Kidney glomerular epithelial cell (primary cell): Measurements from ENCODE around the gene CALD1.

Experiments used
- DNase-seq: peaks from one replicate; lab custom pipeline; 2025; lab: John Stamatoyannopoulos, UW

The CALD1 gene

DNA sequence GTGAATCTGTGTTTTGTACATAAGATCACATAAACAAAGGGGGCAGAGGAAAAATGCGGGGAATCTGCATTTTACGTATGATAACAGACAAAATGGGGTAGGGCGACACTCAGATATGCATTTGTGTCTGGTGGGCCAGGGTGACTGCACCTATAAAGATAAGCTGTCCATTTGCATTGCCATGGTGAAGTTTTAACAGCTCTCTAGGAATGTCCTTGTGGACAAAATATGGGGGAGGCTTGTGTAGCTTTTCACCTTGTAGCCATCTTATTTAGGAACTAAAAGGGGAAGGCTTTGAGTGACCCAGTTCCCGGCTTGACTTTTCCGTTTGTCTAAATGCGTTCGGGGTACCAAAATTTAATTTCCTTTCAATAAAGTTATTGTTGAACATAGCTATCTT lies 114.5 kb downstream of the CALD1 start:
- DNase-seq = no peak

DNA sequence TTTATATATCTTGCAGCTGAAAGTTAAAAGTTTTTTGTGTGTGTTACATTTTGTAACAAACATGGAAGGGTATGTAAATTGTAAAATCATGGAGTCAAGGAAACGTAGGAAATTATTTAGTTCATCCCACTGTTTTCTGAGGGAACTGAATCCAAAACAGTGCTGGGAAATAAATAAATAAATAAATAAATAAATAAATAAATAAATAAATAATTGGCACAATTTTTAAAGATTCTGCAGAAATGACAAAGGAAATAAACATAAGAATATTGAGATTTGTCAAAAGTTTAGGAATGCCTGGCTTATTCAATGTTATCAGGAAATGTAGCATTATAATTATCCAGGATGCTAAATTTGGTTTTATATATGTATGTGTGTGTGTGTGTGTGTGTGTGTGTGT lies 115.5 kb downstream of the CALD1 start:
- no peak for DNase-seq

DNA sequence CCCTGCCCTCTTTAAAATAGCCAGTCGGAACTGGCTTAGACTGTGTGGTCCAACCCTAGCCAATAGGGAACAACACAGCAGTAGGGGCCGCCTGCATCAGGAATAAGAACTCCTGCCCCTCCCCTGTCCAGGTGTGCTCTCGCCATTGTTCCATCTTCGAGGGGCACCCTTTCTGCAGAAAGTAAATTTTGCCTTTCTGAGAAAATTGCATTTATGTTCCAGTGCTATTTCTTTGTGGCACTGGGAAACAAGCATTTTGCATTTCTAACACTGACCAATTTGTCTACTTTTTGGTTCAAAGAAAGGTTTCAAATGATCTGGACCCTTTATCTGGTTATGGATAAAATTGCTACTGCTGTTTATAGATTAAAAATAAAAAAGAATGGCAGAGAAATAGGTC lies 116.6 kb downstream of the CALD1 start:
- no peak for DNase-seq

DNA sequence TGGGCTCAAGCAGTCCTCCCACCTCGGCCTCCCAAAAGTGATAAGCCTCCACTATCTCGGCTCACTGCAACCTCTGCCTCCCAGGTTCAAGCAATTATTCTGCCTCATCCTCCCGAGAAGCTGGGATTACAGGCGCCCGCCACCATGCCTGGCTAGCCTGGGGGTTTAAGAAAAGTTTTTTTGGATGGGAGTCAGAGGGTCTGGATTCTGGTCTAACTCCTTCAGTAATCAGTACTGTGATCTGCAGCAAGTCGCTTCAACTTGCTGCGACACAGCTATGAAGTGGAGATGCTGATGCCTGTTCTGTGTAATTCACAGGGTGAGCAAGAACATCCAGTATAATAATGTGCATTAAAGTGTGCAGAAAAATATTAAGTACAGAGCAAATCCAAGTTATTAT lies 118.5 kb downstream of the CALD1 start:
- DNase-seq = no peak

DNA sequence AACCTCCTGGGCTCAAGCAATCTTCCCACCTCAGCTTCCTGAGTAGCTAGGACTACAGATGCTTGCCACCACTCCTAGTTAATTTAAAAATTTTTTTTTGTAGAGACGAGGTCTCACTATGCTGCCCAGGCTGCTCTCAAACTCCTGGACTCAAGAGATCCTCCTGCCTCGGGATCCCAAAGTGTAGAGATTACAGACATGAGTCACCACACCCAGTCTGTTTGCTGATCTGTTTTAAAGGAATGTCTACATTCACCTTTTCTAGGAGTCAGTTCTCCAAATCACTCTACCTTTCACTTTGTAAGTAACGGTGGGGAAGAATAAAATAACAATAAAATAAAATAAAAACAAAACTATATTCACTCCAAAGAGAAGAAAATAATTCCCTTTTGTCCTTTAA lies 120.3 kb downstream of the CALD1 start:
- peak; percentile 57 for DNase-seq

DNA sequence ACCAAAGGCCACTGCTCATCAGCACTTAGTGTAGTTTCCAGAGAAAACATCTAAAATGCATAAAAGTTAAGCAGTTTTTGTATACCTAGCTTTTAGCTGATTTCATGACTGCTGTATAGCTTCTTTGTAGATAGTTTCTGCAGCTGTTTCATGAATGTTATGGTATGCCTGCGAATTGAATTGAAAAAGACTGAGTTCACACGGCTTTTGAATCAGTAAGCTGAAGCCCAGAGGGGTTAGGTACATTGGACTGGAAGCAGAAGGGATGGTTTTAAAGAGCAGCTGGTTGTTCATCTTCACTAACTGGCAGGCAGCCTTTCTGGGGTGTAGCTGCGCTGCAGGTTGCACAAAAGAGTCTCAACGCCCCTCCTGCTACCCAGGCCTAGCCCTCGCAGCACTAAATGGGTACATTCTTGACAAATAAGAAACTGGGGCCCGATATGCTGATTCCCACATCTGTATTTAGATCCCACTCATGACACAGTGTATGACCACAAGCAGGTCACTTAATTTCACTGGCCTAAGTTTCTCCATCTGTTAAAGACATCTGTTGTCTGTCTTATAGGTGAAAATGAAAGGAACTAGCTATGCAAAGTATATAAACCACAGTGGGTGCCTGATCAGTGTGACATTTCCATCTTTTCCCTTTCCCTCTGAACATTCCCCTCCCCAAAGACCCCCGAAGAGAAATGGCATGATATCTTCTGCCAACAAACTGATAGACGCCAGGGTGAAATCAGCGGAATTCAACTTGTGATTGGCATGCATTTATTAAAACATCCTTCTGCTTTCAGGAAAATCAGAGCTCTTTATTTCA lies 120.9 kb downstream of the CALD1 start:
- DNase-seq = no peak

DNA sequence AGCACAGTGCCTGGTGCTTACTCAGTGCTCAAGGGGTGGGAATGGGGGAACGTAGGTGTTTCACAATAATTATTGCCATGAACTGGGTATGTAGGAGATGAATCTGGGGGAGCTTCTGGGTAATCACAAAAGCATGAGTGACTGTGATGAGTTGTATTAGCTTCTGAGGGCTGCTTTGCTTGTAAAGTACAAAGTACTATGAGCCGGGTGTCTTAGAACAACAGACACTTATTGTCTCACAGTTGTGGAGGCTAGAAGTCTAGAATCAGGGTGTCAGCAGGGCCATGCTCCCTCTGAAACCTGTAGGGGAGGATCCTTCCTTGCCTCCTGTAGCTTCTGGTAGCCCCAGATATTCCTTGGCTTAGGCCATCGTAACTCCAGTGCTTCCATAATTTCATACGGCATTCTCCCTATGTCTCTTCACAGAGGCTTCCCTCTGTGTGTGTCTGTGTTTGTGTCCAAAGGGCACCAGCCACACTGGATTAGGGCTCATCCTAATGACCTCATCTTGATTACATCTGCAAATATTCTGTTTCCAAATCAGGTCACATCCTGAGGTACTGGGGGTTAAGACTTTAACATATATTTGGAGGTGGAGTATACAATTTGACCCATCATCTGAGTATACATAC lies 122.1 kb downstream of the CALD1 start:
- no peak for DNase-seq

DNA sequence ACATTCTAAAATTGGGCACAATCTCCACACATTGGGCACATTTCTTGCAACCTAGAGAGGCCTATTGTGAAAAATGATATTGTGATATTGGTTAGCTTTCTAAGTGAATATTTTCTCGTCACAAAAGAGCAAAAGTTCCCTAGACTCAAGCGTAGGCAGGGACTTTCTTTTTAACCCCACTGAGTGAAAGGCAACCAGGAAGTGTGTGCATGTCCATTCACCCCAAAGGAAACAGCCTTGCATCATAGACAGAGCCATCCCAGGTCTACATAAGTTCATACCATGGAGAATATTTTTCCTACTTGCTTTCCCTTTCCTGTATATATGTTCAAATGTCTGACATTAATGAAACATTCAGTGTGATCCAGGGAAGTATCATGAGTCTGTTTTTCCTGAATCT lies 122.6 kb downstream of the CALD1 start:
- no peak for DNase-seq

DNA sequence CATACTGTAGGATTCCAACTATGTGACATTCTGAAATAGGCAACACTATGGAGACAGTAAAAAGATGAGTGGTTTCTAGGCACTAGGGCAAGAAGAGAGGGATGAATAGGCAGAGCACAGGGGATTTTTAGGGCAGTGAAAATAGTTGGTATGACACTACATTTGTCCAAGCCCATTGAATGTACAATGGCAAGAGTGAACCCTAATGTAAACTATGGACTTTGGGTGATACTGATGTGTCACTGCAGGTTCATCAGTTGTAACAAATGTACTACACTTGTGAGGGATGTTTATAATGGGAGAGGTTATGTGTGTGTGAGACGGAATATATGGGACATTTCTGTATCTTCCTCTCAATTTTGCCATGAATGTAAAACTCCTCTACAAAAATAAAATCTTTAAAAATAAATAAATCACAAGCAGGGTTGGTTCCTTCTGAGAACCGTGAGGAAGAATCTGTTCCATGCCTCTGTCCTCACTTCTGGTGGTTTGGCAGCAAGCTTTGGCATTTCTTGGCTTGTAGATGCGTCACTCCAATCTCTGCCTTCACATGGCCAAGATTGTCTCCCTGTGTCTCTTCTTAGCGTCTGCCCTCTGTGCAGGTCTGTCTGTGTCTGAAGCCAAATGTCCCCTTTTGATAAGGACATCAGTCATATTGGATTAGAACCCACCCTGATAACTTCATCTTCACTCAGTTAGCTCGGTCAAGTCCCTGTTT lies 123.8 kb downstream of the CALD1 start:
- no peak for DNase-seq

DNA sequence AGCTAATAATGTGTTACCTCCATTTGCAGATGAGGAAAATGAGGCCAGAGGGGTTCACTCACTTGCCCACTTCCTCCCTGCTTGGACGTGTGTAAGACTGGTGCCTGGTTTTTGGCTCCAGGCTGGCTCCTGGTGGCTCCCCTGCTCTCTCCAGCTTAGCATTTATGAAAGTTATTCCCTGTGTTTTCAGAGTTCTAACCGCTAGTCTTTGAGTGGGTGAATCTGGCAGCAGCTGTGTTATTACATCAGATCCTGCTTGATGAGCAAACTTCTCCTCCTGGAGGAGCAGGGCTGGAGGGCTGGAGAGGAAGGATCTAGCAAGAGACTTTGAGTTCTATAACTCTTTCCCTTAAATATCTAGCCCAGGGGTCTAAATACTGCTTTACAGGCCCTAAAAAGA lies 125.9 kb downstream of the CALD1 start:
- no peak for DNase-seq

DNA sequence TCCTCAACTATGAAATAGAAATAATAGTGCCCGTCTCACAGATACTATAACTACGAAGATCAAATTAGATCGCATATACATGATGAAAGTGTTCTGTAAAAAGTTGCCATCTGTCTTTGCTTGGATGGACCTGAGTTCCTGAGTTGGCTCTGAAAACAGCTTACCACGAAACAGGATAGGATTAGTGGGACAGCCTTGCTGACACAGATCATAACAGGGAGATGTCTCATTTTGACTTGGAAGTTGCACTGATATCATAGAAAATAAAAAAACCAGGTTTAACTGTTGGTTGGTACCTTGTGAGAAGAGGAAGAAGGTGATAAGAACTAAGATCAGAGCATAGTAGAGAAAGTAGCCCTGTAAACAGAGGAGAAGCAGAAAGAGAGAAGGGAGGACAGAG lies 127.6 kb downstream of the CALD1 start:
- DNase-seq = no peak

DNA sequence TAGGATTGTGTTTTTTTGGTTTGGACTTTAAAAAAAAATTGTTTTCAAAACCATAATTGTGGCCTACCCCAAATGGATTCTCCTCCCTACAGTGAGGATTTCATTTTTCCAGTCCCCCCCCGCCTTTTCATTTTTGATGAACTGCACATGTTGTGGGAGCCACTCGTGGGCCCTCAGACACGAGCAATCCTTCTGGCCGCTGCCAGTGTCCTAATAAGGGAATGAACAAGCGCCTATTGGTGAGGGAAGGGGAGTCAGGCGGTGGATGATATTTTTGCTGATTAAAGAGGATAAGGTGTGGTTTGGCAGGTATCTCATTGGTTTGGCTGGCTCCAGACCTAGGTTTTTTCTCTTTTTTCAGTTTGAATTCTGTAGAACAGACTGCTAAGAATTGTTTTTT lies 128.2 kb downstream of the CALD1 start:
- DNase-seq = no peak

DNA sequence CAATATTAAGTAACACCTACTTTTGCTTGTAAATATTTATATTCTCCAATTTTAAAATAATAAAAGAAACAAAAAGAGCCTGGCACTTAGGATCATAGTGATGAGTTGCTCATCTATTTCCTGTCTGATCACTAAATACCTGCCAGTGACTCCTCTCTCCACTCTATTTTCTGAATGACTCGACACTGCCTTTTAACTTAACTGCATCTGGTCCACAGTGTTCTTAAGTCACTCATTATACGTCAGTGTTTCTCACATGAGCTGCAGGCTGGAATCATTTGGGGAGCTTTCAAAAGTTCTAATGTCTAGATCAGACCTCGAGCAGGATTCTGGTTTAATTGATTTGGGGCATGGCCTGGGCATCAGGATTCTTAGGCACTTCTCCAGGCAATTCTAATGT lies 128.9 kb downstream of the CALD1 start:
- DNase-seq = peak; percentile 31

DNA sequence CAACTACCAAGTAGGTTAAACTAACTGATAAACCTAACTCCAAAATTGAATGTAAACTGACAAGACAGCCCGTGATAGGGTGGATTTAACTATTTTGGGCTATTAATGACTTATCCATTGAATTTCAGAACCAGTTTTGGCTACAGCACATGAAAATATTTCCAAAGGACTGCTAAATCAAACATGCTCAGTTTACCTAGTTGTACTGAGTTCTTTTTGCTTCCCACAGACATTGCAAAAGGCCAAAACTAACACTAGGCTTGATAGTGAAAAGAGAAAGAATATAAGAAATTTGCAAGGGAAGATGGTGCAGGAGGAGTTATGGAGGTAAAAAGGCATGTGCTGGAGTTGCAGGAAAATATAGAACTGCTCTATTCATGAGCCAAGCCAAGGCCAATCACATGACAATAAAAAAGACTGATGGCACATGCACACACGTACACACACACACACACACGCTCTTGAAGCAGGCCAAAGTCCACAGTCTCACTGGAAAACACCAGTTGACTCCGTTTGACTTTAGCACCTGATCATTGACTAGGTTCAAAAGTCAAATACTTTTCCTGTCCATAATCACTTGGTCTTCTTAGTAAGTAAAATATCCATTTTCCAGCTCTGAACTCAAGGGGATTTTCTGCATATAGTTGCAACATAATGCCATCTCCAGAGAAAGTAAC lies 130.9 kb downstream of the CALD1 start:
- no peak for DNase-seq

DNA sequence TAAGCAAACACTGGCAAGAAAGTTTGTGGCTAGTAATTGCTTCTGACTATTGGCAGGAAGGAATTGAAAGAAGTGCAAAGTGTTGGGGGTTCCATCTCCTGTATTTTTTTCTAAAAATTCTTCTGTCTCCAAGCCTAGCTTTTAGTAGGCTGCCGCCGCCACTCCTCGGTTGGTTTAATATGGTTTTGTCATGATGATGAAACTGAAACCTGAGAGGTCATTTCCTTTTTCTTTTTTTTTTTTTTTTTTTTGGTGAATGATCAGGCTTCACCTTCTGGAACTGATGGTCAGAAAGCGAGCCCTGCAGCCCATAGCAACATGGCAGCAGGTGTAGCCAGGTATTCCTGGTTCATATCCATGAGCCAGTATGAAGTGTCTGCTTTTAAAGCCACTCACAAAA lies 131.5 kb downstream of the CALD1 start:
- DNase-seq = no peak

DNA sequence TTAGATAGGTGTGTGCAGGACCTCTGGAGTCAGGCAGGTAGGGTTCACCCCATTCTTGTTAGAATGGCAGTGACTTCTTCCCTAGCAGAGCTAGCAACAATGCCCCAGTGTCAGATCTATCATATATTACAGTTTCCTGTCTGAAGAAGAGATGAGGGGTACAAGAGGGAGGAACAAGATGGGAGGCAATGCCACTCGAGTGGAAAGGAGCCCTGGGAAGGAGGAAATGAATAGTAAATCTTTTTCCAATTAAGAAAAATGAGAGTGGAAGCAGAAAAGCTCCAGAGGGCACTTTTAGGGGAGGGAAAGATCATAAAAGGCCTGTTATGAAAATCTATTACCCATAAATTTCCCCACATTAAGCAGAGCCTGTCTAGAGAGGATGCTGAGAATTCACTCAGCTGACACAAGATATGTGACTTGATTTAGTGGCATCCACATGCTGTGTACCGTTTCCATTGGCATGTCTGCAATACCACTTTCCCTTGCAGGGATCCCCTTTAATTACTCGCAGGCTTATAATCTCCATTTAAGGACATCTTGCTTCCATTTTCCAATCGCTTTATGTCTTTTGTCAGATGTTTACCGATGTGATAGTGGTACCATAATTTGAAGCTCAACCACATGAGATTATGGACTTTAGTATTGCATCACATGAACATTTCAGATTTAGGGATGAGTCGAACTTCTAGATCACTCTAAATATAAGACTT lies 136.9 kb downstream of the CALD1 start:
- no peak for DNase-seq

DNA sequence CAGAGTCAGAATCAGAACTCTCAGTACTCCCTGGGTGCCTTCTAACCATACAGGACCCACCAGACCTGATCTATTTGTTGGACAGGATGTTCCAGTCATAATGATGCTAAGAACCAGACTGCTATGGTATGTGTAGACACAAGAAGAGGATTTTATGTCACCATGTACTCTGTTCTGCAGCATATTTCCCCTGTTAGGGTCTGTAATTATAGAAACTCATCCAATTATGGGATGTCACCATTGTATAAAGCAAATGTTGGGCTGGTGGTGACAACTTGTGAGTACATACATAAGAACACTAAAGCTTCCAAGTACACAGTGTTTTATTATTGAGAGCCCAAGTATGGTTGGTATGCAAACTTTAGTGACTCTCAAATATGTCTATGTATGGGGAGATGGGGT lies 139.8 kb downstream of the CALD1 start:
- no peak for DNase-seq

DNA sequence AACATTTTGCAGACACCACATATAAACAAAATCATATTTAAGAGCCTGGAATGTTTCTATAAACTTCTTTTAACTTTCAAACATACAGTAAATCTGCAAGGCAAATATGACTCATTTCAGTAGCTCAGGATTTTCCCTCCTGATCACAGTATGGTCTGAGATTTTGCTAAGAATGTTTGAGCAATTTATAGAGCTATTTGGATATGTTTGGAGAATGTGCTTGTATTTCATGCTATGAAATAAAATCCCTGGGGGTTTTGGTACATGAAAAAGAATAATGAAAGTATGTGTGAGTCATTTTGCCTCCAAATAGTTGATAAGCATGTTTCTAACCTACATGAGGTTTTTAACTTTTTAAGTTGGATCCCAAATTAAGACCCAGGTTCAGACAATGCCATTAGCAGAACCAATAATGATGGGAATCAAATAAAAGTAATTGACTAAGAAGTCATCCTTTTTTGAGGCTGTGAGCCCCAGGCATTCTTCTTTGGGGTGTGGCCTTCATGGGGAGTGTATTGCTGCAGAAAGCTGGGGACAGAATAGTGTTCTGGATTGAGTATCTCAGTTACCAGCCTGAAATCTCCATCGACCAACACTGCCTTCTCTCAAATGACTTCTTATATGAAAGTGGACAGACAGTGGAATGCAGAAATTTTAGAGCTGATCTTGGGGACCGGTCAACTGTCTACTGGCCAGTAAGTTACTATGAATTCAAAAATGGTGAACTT lies 140.8 kb downstream of the CALD1 start:
- peak; percentile 19 for DNase-seq

DNA sequence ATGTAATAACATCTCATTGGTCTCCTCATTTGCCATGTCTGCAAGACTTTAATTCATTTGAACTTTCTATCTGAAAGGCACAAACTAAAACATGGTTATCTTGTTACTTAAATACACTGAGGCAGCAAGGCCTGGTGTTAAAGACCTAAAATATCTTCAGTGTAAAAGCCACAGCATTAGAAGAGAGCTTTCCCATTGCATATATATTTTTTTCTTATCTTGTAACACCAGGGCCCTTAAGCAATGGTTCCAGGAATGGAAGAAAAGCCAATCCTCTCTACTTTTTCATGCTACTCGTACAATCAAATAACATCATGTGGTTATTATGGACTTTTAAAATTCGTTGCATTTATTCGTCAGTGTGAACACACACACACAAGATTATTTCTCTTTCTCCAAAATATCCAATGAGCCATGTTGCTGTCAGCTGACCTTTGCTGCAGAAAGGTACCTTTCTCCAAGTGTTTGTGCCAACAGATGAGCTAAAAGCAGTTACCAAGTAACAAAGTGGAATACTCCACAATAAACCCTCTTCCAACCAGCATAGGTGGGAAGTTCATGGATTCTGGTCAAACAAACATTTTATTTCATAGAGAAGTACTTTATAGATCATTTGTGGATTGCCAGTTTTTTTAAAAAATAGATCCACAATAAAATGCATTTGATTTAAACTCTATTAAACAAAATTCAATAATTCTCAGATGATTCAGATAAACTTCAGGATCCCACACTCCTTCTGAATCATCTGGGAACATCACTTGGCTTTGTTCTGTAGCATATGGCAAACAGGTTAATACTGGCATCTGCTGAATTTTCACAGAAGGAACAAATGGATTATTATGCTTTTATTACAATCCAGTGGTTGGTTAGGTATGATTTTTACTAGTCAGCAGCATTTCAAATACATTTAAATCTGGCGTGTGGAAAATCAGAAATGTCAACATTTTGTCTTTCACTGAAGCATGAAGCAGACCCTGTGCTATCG lies 143.6 kb downstream of the CALD1 start:
- DNase-seq = no peak

DNA sequence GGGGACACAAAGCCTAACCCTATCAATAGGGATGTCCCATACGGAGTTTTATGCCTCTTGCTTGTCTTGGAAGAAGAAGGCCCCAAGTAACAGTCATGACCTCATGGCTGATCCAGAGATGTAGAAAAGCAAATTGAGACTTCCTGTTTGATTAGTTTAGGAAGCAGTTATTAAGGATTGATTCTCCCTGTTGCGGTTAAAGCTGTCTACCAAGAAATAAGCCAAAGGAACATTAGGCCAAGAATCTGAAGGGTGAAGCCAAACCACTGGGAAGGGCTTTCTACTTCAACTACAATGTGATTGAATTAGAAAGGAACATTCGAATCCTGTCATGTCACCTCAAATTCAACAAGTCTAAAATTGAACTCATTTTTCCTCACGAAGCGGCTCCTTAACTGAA lies 146.3 kb downstream of the CALD1 start:
- no peak for DNase-seq
